ENCODE results near the gene DHX8.

The DHX8 gene

DNA sequence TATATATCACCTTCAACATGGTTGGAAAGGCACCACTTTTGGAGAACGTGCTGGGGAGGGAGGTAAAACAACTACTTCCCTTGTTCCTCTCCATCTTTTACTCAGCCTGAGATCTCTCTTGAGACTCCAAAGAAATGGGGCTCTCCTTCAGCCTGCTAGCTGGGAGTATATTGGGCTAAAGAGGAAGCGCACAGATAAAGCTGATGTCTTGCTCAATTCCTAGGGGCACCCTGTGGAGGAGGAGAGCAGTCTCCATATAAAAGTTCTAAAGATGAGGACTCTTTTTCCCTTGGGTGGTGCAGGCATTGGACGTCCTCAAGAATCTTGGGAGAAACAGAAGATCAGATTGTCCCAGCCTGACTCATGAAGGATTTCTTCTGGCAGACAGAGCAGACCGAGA is 67.0 kb downstream of the DHX8 start:
- DNase-seq, result no peak

DNA sequence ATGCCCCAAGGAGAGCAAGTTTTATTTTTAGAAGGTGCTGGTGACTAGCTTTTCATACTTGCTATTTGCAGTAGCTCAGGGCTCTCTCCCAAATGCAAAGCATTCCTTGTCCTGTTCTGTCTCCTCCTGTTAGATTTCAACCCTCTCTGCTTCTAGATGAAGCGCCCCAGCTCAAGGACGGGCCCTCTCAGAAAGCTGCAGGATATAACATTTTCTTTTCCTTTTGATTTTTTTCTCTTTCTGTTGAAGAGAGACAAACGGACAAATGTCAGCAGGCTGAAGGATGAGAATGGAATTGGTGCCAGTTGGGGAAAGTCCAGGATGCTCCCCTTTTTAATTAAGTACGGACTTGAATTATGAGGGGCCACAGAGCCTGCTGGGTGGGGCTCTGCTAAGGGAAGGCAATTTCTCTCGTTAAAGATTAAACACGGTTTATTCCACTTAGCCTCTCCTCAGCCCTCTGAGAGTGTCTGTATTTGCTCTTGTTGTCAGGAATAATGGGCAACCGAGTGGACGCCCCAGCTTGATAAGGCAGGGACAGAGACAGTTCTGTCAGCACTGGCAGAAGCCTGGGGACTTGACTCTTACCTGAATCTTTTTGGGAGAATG is 68.6 kb downstream of the DHX8 start:
- no peak for DNase-seq

DNA sequence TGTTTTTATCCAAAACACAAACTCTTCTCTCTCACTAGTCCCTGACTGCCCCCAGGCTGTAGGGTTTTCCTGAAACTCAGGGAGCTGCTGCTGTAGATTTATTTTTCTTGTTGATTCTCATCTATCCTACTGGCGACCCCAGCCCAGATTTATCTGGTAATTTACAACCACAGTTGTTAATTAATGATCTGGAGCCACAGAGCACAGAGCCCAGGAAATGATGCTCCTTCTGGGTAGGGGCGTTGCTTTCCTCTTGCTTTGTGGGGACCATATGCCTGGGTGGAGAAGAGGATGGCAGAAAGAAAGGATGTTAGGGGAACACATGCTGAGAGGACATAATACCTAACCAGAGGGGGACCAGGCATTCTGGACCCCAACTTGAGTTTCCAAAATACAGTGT is 69.8 kb downstream of the DHX8 start:
- no peak for DNase-seq

DNA sequence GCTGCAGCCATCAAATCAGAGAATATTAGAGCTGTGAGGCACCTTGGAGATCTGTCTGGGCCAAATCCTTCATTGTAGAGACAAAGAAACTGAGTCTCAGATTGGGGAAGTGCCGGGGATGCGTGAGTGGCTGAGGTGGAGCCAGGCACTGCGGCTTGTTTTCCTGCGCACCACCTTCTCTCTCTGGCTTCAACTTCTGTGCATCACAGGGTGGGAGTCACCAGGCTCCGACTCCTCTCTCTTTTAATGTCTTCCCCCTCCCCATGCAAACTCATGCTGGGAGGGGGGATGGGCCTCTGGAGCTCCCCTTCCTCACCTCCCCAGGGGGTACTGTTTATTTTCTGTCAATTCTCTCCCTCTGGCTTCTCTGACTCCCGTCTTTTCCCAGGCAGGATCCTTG is 71.1 kb downstream of the DHX8 start:
- no peak for DNase-seq

DNA sequence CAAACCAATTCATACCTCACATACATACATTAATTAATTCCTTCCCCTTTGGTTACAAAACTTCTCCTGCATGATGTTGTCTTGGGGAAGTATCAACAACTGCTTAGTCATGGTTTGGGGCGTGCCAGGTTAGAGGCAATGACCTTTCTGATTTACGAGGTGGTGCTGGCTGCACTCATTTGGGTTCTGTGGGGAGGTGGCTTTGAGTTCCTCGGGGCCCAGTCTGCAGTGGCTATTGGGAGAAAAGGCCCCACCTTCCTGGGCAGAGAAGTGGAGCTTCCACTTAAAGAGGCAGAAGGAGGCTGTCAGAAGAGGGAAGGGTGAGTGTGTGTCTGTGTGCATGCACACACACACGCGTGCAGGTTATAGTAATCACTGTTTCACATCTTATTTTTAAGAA is 72.5 kb downstream of the DHX8 start:
- peak; percentile 50 for DNase-seq

DNA sequence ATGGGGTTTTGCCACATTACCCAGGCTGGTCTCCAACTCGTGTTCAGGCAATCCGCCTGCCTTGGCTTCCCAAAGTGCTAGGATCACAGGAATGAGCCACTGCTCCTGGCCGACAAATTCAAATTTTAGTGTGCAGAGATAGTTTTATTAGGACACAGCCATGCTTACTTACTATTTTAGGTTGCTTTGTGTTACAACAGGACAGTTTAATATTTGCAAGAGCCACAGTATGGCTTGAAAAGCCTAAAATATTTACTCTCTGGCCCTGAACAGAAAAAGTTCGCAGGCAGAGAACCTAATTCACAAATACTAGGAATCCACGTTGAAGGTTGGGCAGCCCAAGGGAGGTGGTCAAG is 75.0 kb downstream of the DHX8 start:
- no peak for DNase-seq

DNA sequence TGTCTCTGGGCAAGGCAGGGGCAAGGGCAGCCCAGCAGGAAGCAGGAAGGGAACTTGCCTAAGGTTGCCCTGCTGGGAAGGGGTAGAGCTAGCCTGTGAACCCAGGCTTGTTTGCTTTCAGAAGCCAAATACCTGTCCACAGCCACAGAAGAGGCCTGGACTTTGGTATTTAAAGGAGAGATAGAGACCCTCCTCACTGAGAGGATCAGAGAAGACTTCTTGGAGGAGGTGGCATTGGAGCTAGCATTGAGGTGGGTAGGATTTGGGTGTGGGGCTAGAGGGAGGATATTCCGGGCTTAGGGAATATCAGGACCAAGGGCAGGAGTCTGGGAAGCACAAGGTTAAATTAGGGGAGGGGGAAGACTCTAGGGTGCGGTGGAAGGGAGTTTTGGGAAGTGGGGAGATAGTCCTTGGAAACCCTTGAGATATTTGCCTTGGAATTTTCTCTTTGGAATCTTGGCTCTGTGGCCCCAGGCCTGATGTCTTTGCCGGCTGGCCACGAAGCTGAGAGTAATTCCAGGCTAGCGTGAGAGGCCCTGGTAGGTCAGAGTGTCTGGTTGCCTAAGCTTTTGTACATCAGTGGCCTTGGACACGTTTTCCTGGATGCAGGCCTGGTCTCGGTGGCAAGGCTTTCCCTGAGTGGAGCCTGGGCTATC is 75.5 kb downstream of the DHX8 start:
- DNase-seq, result no peak

DNA sequence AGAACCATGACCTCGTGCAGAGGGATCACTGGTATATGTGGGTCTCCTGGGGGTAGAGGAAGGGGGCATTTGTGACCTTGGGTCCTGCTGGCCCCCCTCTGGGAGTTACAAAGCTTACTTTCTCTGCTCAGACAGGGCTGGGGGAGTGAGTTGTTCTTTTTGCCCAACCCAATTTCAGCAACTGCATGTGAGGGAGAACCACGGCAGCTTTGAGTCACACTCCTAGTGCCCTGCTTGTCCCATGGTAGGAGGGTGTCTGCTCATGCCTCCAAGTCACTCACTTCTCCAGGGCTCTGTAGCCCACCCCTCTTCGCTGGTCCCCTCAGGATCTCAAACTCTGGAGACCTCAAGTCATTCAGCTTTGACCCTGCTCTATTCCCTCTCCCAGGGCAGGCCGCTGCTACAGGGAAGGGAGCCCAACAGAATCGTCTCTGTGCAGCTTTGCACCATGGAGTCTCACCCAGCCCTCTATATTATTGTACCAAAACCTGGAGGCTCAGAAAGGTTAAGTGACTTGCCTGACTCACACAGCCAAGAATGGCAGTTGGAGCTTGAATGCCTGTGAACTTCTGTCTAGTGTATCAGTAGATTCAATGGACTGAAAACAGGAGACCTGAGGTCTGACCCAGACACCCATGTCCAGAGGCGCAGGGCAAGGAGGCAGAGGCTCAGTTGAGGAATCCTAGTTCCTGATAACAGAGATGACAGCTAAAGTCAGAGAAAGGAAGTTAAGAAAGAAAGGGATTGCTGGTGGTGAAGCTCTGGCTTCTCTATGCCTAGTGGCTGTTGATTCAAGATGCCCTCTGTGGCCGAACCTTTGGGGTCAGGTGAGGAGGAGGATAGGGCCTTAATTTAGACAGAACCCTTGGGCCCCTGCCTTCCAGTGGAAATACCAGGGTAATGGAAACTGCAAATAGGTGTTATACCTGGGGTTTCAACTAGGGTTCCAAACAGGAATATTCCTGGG is 77.0 kb downstream of the DHX8 start:
- DNase-seq, result no peak

DNA sequence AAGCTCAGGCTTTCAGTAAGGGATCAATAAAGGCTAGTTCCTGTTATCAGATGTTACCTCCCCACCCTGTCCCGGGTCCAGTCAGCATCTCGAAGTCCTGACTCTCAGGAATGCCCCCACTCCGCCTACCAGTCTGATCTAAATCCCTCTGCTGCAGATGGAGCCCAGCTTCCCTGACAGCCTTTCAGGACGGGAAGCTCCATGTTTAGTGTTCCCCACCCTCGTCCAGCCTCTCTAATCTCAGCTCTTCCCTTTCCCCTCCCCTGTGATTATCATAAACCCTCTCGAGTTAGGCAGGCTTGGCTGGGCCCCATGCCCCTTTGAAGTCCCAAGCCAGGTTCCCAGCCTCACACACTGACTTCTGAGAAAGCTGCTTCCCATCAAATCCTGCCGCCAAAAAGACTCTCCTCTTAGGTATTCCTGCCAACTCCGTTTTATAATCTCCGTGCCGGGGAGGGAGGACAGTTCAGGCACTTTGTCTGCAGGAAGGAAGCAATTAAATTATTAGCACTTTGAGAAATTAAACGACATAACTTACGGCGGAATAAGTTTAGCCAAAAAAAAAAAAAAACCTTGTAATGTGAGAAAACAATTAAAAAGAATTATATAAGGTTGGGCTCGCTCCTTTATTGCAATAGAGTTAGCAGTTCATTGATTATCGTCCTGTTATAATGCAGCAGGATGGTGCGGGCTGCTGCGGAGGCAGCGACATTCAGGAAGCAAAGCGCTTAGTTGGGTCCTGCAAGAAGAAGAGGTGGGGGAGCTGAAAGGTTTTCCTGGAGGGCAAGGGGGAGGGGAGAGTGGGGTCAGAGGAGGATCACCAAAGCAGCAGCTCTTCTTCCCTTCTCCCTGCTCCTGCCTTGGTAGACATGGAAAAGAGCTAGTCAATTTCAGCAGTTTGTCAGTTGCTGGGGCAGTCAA is 79.2 kb downstream of the DHX8 start:
- DNase-seq, result no peak

DNA sequence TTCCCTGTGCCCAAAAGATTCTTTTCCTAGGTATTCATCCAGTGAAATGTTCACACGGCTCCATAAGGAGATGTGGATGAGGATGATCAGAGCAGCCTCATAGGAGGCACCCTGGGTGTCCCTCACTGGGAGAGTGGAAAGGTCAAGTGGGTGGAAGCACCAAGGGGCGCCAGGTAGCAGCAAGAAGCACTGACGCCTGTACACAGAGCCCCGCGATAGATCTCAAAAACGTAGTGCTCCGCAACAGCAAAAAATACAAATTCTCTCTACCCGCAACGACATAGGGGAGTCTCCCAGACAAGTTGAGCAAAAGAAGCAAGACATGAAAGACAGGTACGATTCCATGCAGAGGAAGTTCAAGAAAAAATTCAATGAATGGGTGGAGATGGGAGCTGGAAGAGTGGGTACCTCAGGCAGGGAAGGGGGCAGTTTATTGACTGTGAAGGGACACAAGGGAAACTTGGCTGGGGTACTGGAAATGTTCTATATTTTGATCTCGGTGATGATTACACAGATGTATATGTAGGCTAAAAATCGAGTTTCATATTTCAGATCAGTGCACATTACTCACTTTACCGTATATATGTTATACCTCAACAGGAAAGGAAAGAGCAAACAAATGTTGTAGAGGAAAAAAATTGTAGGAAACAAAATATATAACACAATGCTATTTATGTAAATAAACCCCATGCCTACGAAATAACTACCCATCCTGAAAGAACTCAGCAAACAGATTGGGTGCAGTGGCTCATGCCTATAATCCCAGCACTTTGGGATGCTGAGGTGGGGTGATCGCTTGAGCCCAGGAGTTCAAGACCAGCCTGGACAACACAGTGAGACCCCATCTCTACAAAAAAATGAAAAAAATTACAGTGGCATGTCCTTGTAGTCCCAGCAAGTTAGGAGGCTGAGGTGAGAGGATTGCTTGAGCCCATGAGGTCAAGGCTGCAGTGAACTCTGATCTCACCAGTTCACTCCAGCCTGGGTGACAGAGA is 80.1 kb downstream of the DHX8 start:
- no peak for DNase-seq

DNA sequence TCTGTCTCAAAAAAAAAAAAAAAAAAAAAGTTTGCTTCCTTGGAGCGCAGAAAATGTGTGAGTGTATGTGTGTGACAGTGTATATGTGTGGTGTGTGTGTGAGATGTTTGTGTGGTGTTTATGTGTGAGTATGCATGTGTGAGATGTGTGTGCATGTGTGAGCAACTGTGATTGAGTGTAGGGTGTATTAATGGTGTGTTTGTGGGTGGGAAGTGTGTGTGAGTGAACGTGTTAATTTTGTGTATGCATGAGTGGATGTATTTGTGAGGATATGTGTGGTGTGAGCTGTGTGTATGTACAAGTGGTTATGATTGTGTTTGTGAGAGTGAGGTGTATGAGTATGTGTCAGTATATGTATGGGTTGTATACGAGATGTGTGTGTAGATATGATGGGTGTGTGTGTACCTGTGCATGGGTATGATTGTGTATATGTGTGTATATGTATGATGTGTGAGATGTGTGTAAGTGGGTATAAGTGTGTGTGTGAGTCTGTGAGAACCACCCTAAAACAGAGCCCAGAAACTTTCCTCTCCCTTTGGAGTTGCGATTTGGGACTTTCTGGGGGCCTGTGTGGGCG is 84.8 kb downstream of the DHX8 start:
- DNase-seq, result no peak

DNA sequence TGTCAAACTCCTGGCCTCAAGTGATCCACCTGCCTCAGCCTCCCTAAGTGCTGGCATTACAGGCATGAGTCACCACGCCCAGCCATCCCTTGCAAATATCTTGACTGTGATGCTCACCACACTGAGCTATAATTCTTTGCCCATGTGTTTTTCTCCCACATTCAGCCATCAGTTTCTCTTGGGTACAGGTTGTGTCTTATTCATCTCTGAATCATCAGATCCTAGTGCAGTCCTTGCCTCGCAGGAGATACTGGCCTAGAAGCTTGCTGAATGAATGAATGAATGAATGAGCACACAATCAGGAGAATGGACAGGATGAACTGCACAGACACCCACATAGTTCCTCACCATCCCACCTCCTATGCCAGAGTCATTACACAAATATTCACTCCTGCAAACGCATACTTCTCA is 86.7 kb downstream of the DHX8 start:
- DNase-seq, result no peak

DNA sequence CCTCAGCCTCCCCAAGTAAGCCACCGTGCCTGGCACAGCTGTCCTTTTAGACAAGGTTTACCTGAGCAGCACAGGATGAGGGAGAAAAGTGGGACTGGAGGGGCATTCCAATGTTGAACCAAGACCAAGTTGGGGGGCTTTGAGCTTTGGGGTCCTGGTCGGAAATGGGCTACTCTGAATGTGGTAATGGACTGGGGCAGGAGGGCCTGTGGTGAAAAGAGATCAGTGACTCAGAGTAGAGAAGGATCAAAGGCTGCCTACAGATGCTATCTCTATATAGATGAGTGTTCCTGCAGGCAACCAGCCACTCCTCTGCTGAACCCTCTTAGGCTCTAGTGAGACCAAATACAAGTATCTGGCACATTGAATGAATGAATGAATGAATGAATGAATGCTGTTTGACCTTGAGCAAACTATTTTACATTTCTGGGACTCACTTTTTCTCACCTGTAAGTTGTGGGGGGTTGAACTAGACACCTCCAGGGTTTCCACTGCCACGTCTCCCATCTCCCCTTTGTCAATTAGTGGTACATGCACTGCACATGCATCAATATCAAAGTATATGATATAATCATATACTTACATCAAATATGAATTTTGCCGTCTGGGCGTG is 88.7 kb downstream of the DHX8 start:
- no peak for DNase-seq

DNA sequence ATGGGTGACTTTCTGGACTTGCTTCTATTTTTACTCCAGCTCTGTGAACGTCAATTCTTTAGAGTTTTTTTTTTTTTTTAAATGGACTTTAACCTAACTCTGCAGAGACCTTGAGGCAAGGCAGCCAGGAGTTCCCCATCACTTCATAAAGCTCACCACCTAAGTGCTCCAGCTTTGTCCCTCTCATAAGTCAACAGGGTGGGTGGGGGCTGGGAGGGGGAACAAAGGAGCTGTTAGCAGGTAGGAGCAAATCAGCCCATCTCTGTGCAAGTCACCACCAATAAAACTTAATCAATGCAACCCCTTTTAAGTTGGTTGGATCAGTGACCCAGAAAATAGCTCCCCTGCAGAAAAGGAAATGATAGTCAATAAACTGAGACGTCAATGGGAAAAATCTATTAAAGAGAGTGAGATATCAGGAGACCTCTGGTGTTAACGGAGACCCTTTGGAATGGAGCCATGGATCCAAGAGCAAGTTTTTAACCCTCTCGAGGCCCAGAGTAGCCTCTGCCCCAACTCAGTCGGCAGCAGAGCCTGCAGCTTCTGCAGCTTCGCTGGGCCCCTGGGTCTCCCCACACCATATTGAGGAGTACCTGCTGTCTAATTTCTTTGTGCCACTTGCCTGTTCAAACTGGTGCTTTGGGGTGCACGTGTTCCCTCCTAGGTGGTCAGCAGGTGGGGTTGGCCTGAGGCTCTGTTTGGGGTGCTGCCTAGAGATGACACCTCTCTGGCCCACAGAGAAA is 90.0 kb downstream of the DHX8 start:
- DNase-seq, result no peak

DNA sequence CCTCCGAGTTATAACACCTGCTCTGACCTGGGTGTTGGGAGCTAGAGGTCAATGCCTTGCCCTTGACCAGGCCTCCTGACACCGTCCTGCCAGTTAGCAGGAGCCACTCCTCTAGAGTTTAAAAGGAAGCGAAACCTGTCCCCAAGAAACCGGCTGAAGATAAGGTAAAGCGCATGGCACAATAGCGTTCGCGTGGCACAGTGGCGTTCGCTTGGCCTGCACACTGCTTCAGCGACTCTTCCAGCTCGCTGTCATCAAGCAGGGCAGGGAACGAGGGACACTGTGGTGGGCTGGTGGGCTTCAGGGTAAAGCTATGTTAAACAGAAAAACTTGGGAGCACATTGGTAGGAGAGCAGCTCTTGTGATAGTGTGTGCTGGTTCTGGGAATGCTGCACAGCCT is 90.6 kb downstream of the DHX8 start:
- DNase-seq, result no peak

DNA sequence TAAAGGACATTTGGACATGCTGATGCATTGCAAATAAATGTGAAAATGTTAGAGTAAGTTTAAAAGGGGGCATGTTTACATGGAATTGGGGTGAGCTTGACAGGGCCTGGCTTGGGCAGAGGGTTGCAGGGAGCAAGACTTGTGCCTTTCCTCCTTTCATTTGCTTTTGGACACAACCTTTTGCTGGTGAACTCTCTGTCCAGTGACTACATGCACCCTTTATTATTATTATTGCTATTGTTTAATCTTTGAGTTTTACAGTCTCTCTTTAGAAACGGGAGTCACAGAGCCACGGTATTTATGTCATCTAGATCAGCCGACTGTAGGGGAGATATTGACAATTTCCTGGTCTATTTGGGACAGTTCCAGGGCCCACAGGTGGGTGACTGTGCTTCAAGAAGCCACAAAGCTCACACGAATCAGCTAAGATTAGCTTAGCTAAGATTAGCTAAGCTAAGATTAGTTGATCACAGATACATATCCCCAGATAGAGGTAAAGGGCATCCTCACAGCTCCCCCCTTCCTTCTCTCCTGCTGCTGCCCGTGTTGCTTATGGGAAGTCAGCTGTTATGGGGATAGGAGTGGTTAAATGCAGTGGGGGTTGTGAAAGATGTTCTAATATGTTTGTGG is 91.2 kb downstream of the DHX8 start:
- DNase-seq, result no peak

Measured in GDM1 (cell line).